Muscle of back (tissue), 13 donors: ENCODE data around the gene CENPK. TPM values are rescaled to one million over a fixed set of nuclear protein-coding genes. Genes with fewer than 3 reads are reported as not detected.
"Not testable (repeated sequence)": the region's sequence is repeated elsewhere in the genome, so short reads cannot be mapped to it uniquely, and the experiment has no call there.

Experiments
- DNase-seq, 3 donors: peaks; one replicate each; pipeline versions ENCODE4 v3.0.0 to v3.0.0-alpha.2; 2013
- long read RNA-seq, 9 donors: transcript quantifications; one replicate each; lab custom pipeline, GENCODE V29; 2026
- polyA plus RNA-seq, 10 donors: library from polyadenylated mRNA; unstranded; fragments of 120-200 nt; gene quantifications; one replicate each; pipeline ENCODE4 v1.2.1, GENCODE V29; 2013; ENCODE audit not compliant: insufficient read length in 10 of 10

Gene CENPK
- 10 to 100 TPM; 10.8 to 28.6 (median 18.5) TPM for polyA plus RNA-seq
- long read RNA-seq, donor 1, transcript CENPK-202 (11 exons, 1,734 nt): major isoform, 5 of 7 reads
- long read RNA-seq, donor 1, partial matches to known transcripts: 0 of 7 reads
- long read RNA-seq, donor 1, other reads (novel, unspliced or antisense): 0 of 7 reads
- long read RNA-seq, donor 2, partial matches to known transcripts: 0 of 3 reads
- long read RNA-seq, donor 2, other reads (novel, unspliced or antisense): 0 of 3 reads
- long read RNA-seq, donor 3: 0 reads
- long read RNA-seq, donor 4, partial matches to known transcripts: 0 of 1 reads
- long read RNA-seq, donor 4, other reads (novel, unspliced or antisense): 0 of 1 reads
- long read RNA-seq, donor 5, partial matches to known transcripts: 0 of 3 reads
- long read RNA-seq, donor 5, other reads (novel, unspliced or antisense): 0 of 3 reads
- long read RNA-seq, donor 6, partial matches to known transcripts: 37 of 38 reads
- long read RNA-seq, donor 6, other reads (novel, unspliced or antisense): 0 of 38 reads
- long read RNA-seq, donor 7, partial matches to known transcripts: 0 of 3 reads
- long read RNA-seq, donor 7, other reads (novel, unspliced or antisense): 0 of 3 reads
- long read RNA-seq, donor 8, partial matches to known transcripts: 0 of 2 reads
- long read RNA-seq, donor 8, other reads (novel, unspliced or antisense): 0 of 2 reads
- long read RNA-seq, donor 9: 0 reads

GRCh38 chr5:65562731-65563701 lies at the start of gene CENPK, which contains the start of gene PPWD1:
CENPK (minus strand) TSS chr5:65563168; CDS start chr5:65554907, 8,261 bp downstream.
PPWD1 (plus strand) TSS chr5:65563296; CDS start chr5:65563311, 15 bp downstream.
- DNase-seq: peak; percentile 95 to 98 (median 96)

- DNase-seq: no peak
Measured at GRCh38 chr5:65612298-65612907, 49.4 kb upstream of the CENPK start.

- DNase-seq: no peak
Measured at GRCh38 chr5:65611524-65611923, 48.6 kb upstream of the CENPK start.

- DNase-seq: not testable (repeated sequence)
Measured at GRCh38 chr5:65601761-65602160, 38.8 kb upstream of the CENPK start.

- no peak for DNase-seq
Measured at GRCh38 chr5:65588694-65589093, 25.7 kb upstream of the CENPK start.

- no peak for DNase-seq
Measured at GRCh38 chr5:65577141-65577540, 14.2 kb upstream of the CENPK start.

- DNase-seq: no peak
Measured at GRCh38 chr5:65570598-65571226, 7.7 kb upstream of the CENPK start.

- no peak for DNase-seq
Measured at GRCh38 chr5:65566505-65566904, 3.5 kb upstream of the CENPK start.

GRCh38 chr5:65563777-65564176 lies 809 bp upstream of the CENPK start:
- peak in 1 of 3 donors; percentile 3 for DNase-seq

GRCh38 chr5:65556718-65557117 lies 6.2 kb downstream of the CENPK start:
- DNase-seq: no peak

- no peak for DNase-seq
Measured at GRCh38 chr5:65556181-65556580, 6.8 kb downstream of the CENPK start.

GRCh38 chr5:65555287-65555686 lies 7.7 kb downstream of the CENPK start:
- DNase-seq: no peak

GRCh38 chr5:65553941-65554340 lies 9.0 kb downstream of the CENPK start:
- DNase-seq: no peak

- no peak for DNase-seq
Measured at GRCh38 chr5:65548281-65548680, 14.7 kb downstream of the CENPK start.

GRCh38 chr5:65546141-65546540 lies 16.8 kb downstream of the CENPK start:
- DNase-seq: no peak

GRCh38 chr5:65544473-65544872 lies 18.5 kb downstream of the CENPK start:
- DNase-seq: no peak

- no peak for DNase-seq
Measured at GRCh38 chr5:65539827-65540226, 23.1 kb downstream of the CENPK start.

GRCh38 chr5:65535529-65535987 lies 27.4 kb downstream of the CENPK start:
- no peak for DNase-seq

GRCh38 chr5:65530904-65531303 lies 32.1 kb downstream of the CENPK start:
- DNase-seq: no peak

- DNase-seq: no peak
Measured at GRCh38 chr5:65525726-65526125, 37.2 kb downstream of the CENPK start.
